Stimulated activated CD4-positive, alpha-beta T cell treated with anti-CD3 and anti-CD28 coated beads, Interleukin-1b, Interleukin-23, amount 100 ng/mL, for 1 hour (primary cell): ENCODE data around the gene SPACA5.
"Not testable (repeated sequence)": the region's sequence is repeated elsewhere in the genome, so short reads cannot be mapped to it uniquely, and the experiment has no call there.

Experiments used
- DNase-seq, 2 donors: peaks; one replicate each; pipeline ENCODE4 v3.0.0-alpha.2; 2020; ENCODE audit warnings: low read depth in 2 of 2

Gene SPACA5

DNA sequence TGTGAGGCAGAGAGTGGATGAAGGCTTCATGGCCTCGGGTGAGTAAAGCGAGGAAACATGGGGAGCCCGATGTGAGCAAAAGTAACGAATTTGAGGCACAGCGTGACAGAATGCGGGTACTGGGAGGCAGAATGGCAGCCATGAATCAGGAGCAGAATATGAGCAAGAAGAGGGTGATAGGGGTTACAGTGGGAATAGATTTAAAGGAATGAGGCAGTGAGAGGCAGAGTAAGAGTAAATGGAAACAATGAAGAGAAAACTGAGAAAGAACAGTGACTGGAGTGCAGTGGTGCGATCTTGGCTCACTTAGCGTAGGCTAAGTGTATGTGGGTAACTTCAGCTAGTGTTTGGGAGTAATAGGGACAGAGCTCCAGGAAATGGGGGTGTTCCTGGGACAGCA is at the start of gene SPACA5:
SPACA5 (plus strand) TSS at position 301 of the 400 bp plus-strand sequence. CDS start 815 bp downstream, outside the sequence.
- DNase-seq: not testable (repeated sequence)

DNA sequence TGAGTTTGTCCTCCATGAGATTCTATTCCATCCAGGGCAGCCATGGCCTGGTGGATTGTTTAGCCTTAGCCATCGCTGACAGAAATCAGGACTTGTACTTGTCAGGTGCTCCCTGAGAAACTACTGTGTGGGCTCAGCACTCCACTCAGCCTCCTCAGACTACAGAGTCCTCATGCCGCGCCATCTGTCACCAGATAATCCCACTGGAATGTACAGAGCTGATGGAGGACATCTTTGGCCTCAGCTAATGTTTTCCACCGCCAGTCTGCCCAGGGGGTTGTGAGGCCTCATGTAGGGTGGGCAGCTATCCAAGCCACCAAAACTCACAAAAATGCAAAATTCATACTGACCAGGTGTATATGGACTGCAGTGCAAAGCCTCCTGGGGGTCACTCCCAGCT is 48.6 kb upstream of the SPACA5 start:
- DNase-seq: not testable (repeated sequence)

DNA sequence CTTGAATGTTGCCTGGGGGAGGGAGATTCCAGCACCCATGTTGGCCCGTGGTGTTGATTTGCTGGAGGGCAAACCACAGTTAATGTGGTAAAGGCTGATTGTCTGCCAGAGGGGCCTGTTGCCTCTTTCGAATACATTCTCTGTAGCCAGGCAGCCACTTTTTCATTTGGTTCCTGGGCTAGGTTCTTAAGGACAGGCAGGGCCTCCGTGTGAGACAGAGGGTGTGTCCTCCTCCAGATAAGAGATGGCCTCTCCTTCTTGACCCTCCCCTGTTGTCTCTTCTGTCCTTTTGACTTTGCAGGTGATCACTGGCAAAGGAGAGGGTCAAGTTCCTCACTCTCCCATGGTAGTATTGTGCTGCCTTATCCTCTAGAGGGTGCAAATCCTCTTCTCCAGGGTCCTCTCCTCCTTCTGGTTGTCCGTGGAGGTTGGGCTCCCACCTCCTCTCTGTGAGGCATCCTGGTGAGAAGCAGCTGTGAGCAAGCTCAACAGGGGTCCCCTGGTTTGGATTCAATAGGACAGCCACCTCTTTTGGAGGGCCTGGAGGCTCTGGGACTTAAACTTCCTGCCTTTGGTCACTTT is 47.9 kb upstream of the SPACA5 start:
- no peak for DNase-seq

DNA sequence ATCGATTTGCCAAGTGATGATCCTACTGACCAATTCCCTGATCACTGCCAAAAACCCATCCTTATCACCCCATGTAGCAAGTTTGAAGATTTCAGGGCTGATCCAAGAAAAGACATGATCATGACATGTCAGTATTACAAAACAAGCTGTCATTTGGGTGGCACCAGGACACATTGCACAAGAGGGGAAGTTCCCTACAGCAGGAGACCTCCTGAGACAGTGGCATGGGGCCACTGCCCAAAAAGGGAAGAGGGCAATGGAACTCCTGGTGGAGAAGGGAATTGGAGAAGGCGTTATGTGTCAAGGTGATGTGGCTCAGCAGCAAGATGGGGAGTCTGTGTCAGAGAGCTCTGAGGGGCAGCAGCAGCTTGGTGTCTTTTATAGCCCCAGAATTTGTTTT is 46.4 kb upstream of the SPACA5 start:
- DNase-seq: no peak

DNA sequence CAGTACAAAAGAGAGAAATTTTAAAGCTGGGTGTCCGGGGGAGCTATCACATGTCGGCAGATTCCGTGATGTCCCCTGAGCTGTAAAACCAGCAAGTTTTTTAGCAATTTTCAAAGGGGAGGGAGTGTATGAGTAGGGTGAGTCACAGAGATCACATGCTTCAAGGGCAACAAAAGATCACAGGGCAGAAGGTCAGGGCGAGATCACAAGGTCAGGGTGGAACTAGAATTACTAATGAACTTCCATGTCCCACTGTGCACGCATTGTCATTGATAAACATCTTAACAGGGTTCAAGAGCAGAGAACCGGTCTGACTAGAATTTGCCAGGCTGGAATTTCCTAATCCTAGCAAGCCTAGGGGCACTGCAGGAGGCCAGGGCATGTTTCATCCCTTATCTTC is 45.0 kb upstream of the SPACA5 start:
- DNase-seq: not testable (repeated sequence)

DNA sequence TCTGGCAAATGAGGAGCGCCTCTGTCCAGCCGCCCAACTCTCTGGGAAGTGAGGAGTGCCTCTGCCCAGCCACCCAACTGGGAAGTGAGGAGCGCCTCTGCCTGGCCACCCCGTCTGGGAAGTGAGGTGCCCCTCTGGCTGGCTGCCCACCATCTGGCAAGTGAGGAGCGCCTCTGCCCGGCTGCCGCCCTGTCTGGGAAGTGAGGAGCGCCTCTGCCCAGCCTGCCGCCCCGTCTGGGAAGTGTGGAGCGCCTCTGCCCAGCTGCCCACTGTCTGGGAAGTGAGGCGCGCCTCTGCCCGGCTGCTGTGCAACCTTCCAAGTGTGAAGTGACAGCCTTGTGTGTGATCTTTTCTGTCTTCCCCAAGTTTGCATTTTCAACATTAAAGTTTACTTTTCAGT is 41.3 kb upstream of the SPACA5 start:
- DNase-seq: not testable (repeated sequence)

DNA sequence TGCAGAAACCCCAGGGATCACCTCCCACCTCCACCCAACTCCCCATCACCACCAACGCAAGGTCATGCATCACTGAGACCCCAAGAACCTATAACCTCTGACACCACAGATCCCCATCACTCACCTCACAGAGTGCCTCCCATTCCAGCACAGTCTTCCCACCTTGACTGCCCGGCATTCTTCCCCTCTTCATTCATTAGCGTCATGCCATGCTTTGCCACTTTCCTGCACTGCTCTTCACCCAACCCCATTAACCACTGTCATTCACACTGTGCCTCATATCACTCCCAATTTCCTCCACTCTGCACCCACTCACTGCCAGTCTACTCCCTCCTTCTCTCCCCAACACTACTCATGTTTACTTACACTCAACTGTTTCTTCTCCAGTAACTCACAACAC is 33.6 kb upstream of the SPACA5 start:
- no peak for DNase-seq

DNA sequence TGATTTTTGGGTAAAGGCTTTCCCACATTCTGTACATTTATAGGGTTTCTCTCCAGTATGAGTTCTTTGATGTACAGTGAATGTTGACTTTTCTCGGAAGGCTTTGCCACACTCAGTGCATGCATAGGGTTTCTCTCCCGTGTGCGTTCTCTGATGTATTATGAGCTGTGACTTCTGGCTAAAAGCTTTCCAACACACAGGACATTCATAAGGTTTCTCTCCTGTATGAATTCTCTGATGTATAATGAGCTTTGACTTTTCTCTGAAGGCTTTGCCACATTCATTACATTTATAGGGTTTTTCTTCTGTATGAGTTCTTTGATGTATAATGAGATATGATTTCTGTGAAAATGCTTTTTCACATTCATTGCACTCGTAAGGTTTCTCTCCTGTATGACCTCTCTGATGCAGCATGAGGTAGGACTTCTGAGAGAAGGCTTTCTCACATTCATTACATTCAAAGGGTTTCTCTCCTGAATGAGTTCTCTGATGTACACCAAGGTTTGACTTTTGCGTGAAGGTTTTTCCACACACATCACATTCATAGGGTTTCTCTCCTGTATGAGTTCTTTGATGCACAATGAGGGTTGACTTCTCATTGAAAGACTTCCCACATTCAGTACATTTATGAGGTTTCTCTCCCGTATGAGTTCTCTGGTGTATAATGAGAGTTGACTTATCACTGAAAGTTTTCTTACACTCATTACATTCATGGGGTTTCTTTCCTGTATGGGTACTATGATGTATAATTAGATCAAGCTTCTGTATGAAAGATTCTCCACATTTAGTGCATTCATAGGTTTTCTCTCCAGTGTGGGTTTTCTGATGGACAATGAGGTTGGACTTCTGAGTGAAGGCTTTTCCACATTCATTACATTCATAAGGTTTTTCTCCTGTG is 30.3 kb upstream of the SPACA5 start:
- no peak for DNase-seq

DNA sequence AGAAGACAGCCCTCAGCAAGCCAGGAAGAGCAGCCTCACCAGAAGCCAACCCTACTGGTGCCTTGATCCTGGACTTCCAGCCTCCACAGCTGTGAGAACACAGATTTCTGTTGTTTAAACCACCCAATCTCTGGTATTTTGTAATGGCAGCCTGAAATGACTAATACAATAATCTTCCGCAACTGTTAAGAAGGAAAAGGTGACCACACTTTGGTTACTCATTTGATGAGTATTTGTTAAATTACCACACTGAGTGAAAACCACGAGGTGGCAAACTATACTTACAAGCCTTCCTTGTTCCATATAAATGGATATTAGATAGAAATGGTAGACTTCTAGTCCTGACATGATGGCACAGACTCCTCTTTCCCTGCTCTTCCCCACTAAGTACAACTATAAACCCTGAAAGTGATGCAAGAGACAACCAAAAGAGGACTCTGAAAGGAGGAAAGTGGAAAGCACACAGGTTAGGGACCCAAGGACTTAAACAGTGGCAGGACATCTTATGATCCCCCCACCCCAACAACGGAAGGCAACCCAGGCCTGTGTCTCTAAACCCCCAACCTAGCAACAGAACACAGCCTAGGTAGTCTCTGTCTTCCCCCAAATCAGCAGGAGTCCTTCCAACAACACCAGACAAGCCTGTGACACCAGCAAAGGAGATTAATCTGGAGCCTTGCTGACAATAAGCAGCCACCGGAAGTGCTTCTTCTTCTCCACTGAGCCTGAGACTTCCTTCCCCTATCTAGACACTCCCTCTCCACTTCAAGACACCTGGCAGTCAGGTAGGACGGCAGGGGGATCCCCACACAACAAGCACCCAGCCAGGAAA is 15.3 kb upstream of the SPACA5 start:
- DNase-seq: no peak

DNA sequence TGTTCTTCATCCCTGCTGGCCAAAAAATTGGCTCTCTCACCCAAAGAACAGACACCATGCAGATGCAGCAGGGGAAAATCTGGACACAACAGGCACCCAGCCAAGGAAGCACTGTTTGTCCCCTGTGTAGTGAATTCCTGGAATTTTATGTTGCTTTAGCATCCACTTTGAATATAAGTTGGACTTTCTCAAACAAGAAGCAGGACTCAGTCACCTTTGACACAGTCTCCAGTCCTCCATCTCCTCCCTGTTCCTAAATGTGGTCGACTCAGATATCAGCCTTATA is 14.8 kb upstream of the SPACA5 start:
- no peak for DNase-seq

DNA sequence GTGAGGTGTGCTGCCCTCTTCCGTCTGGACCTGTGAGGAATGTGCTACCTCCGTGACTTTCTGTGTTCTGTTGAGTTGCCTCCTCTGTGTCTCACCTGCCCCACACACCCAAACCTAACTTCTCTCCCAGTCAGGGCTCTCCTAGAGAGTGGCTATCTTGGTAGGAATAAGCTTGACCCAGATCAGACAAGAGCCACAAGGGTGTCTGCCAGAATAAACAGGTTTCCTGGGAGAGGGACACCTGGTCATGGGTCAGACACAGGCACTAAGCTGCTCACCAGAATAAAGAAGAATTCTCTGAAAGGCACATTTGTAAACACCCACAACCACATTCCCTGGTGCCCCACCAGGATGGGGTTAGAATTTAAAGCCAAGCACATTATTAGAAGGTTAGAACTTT is 14.1 kb upstream of the SPACA5 start:
- DNase-seq: no peak

DNA sequence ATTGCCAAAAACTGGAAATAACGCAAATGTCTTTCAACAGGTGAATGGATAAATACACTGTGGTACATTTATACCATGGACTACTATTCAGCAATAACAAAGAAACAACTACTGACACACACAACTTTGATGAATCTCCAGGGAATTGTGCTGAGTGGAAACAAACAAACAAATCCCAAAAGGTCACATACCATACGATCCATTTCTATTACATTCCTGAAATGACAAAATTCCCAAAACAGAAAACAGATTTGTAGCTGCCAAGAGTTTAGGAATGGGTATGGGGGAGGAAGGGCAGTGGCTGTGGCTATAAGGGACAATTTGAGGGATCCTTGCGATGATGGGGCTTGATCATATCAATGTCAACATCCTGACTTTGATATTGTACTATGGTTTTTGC is 5.5 kb upstream of the SPACA5 start:
- no peak for DNase-seq

DNA sequence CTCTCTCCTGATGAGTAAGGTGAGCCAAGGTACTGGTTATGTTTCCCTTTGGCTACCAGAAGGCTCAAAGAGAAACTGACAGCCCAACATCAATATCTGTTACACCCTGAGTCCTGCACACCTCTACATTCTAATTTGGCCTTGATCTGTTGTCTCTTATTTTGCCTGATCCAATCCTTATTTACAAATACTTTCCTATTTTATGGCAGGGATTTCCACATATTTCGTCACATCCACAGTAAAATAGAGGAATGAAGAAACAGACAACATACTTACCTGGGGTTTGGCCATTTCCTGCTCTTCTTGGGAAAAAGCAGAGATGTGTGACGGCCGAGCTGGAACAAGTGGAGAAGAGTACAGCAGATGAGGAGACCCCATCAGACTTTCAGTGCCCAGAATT is 4.5 kb upstream of the SPACA5 start:
- DNase-seq: no peak

DNA sequence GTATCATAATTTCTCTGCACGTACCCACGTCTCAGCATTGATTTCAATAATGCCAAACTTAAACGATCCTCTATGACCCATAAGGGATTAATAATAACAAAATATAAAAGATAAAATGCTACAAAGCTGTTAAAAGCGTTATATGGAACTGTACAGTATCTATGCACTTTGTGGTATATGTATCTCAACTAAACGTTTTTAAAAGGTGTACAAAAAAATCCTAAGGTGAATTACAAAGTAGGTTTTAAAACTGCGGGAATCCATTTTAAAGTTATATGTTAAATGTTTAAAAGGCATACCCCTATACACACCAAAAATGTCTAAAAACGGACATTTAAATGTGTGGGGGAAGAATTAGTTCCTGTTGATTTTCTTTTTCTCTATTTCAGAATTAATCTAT is 3.9 kb upstream of the SPACA5 start:
- DNase-seq: no peak

DNA sequence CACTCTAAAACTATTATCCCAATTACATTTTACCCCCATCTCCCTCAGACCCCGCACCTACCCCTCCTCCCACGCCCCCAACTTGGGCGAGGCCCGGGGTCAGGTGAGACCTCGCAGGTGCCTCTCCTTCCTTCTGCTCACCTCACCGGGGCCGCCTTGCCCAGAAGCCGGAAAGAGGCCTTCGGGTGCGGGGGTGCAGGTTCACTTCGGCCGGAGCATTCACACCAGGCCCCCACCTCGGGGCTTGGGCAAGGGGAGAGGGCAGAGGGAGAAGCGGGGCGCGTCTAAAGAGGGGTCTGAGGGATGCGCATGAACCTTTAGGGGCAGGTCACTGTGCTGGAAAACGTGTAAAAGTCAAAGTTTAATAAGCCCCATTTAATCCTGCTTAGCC is 3.4 kb upstream of the SPACA5 start:
- DNase-seq: no peak

DNA sequence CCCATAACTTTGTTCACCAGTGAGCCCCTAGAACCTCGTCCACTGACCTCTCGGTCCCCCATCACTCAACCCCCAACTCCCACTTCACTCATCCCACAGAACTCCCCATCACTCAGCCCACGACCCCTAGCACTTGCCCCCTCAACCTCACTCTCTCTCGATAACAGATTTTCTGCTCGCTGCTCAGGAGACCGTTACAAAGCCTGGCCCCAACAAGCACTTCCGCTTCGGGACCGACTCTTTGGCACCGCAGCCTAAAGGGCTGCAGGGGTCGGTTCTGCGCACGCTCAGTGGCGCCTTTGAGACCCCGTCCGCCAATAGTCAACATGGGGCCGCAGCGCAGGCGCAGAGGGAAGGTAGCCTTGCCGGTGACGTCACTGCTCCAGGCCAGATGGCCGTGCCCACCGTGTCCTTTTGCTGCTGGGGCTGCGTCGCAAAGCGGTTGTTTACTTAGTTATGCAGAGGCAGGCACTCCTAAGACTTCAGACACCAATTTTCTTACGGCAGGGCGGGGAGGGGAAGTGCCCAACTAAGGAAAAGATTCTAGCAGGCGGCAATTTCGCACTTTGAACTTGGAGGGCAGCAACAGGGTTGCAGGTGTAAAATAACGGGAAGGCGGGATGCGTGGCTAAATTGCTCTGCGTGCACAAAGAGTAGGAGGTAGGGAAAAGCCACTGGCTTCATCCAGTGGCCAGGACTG is 2.9 kb upstream of the SPACA5 start, which contains the start of gene ZNF182:
ZNF182 (minus strand) TSS at position 232 of the 700 bp plus-strand sequence. CDS start 1,380 bp downstream, outside the sequence.
- DNase-seq: peak; percentile 79 to 81

DNA sequence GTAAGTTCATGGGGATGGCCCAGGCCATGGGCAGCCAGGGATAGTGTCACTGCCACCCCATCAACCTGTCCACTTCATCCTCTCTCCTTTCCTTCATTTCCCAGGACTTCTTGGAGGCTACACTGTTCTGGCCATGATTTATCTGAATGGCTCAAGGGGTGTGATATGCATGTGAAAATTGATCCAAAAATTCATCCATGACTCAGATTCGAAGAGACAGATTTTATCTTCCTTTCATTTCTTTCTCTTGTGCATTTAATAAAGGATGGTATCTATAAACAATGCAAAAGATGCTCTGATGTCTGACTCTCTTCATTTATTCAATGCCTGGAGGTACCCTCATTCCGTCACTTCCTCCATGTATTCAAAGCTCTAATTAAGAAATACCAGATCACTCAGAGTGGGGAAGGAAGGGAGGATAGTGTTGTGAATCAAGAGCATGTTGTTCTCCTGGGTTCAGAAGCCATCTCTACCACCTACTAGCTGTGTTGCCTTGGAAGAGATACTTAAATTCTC is 2.7 kb downstream of the SPACA5 start:
- not testable (repeated sequence) for DNase-seq

DNA sequence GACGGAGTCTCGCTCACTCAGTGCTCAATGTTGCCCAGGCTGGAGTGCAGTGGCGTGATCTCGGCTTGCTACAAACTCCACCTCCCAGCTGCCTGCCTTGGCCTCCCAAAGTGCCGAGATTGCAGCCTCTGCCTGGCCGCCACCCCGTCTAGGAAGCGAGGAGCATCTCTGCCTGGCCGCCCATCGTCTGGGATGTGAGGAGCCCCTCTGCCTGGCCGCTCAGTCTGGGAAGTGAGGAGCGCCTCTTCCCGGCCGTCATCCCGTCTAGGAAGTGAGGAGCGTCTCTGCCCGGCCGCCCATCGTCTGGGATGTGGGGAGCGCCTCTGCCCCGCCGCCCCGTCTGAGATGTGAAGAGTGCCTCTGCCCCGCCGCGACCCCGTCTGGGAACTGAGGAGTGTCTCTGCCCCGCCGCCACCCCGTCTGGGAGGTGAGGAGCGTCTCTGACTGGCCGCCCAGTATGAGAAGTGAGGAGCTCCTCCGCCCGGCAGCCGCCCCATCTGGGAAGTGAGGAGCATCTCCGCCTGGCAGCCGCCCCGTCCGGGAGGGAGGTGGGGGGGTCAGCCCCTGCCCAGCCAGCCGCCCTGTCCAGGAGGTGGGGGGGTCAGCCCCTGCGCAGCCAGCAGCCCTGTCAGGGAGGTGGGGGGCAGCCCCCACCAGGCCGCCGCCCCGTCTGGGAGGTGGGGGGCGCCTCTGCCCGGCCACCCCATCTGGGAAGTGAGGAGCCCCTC is 10.0 kb downstream of the SPACA5 start:
- not testable (repeated sequence) for DNase-seq

DNA sequence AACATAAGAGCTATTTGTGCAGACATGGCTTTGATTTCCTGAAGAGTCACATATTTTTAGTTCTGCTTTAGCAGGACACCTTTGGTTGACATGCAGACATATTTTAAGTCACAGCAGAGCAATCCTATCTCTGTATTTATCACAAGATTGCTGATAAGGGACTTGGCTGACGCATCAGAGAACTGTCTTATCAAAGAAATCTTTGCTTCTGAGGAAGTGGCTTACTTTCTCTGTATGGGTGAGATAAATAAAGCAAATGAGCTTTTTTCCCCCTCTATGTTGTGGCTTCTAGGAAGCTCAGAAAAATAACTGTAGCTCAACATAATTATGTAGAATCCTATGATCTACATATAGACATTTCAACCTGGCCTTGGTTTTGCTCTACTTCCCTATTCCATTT is 13.1 kb downstream of the SPACA5 start:
- DNase-seq: not testable (repeated sequence)

DNA sequence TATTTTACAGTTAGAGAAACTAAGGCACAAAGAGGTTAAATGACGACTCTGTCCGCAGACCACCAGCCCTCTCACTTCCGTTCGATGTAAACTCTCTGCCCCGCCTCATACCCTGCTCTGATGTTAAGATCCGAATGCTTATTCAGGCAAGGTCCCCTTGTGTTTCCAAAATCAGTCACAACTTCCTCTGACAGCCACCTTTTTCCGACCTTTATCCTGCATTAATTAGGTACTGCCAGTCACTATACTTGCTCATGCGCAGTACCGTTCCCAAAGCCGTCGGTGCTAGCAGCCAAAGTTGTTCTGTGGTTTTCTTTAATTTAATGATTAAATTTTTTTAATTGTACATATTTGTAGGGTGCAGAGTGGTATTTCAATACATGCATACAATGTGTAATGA is 13.7 kb downstream of the SPACA5 start:
- DNase-seq: not testable (repeated sequence)
